NCI-H524 (cell line): ENCODE data around the gene APOL2.
"Not testable (repeated sequence)": the region's sequence is repeated elsewhere in the genome, so short reads cannot be mapped to it uniquely, and the experiment has no call there.

Experiments used
- DNase-seq, 2 experiments: peaks; one replicate each; lab custom pipeline; 2025; lab: John Stamatoyannopoulos, UW

Gene APOL2

GRCh38 chr22:36197514-36198146, 41.7 kb downstream of the APOL2 start:
- DNase-seq = peak; percentile 54 to 69

- DNase-seq = peak; percentile 78 to 88
These were observed 42.3 kb downstream of the APOL2 start for GRCh38 chr22:36197065-36197440.

- no peak for DNase-seq
These were observed 42.9 kb downstream of the APOL2 start for GRCh38 chr22:36196254-36197064.

- peak; percentile 42 to 78 for DNase-seq
These were observed 44.4 kb downstream of the APOL2 start for GRCh38 chr22:36194971-36195370.

- no peak for DNase-seq
These were observed 44.9 kb downstream of the APOL2 start for GRCh38 chr22:36194385-36194784.

GRCh38 chr22:36193577-36193976, 45.8 kb downstream of the APOL2 start:
- DNase-seq = no peak

GRCh38 chr22:36193171-36193570, 46.2 kb downstream of the APOL2 start:
- no peak for DNase-seq

GRCh38 chr22:36192542-36192941, 46.8 kb downstream of the APOL2 start:
- DNase-seq = no peak

GRCh38 chr22:36191106-36191836, 48.1 kb downstream of the APOL2 start:
- DNase-seq = no peak

GRCh38 chr22:36187862-36188261, 51.5 kb downstream of the APOL2 start:
- not testable (repeated sequence) for DNase-seq

- no peak for DNase-seq
These were observed 53.3 kb downstream of the APOL2 start for GRCh38 chr22:36185828-36186624.

GRCh38 chr22:36184433-36185025, 54.8 kb downstream of the APOL2 start:
- no peak for DNase-seq

GRCh38 chr22:36183446-36183845, 55.9 kb downstream of the APOL2 start:
- DNase-seq = no peak

- DNase-seq = no peak
These were observed 56.5 kb downstream of the APOL2 start for GRCh38 chr22:36182857-36183256.

GRCh38 chr22:36182056-36182455, 57.3 kb downstream of the APOL2 start:
- DNase-seq = no peak

- no peak for DNase-seq
These were observed 58.4 kb downstream of the APOL2 start for GRCh38 chr22:36180928-36181327.

GRCh38 chr22:36180038-36180880, 59.1 kb downstream of the APOL2 start:
- DNase-seq = peak; percentile 29 to 69

- DNase-seq = no peak
These were observed 62.2 kb downstream of the APOL2 start for GRCh38 chr22:36177160-36177559.
